22Rv1 (cell line): ENCODE data around the gene OR13C4.
"Not testable (repeated sequence)": the region's sequence is repeated elsewhere in the genome, so short reads cannot be mapped to it uniquely, and the experiment has no call there.

Experiments used
- CTCF ChIP-seq: fragments of 450-650 bp; IDR thresholded peaks from 2 replicates; pipeline ENCODE4 v1.5.1; 2017; ENCODE audit warnings: mild to moderate bottlenecking
- ZFX ChIP-seq: fragments of 450-650 bp; IDR thresholded peaks from 2 replicates; pipeline ENCODE4 v1.6.1; 2017; ENCODE audit warnings: antibody characterized with exemption, borderline replicate concordance

GRCh38 chr9:104520241-104520640 is 6.8 kb downstream of the OR13C4 start:
- not testable (repeated sequence) for TF ChIP-seq CTCF, ZFX
